Peyer's patch (tissue), 4 donors: Measurements from ENCODE around the gene ECHDC3.

Experiments used
- POLR2A ChIP-seq, 2 donors: fragments of 450-650 bp; IDR thresholded peaks; one replicate each; pipeline ENCODE4 v1.5.1; 2017; ENCODE audit warnings: antibody characterized with exemption in 2 of 2, mild to moderate bottlenecking in 2 of 2, moderate library complexity in 2 of 2
- TF ChIP-seq, protein P1 (sequence below), 6 experiments: fragments of 450-650 bp in 4 of 6; fragments of 200-600 bp in 2 of 6; sonication (generic) in 1 of 6; IDR thresholded peaks; one replicate each; pipeline ENCODE4 v1.5.1; 2017 to 2019; ENCODE audit warnings: antibody characterized with exemption in 6 of 6, mild to moderate bottlenecking in 3 of 6, moderate library complexity in 1 of 6

DNA sequence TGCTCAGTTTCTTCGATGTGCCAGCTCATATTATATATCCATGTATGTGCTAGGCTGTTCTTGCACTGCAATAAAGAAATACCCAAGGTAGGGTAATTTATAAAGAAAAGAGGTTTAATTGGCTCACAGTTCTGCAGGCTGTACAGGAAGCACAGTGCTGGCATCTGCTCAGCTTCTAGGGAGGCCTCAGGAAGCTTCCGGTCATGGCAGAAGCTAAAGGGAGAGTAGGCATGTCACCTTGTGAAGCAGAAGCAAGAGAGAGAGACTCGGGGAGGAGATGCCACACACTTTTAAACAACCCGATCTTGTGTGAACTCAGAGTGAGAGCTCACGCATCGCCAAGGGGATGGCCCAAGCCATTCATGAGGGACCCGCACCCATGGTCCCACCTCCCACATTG is 13.8 kb upstream of the ECHDC3 start:
- TF ChIP-seq, protein P1, sequence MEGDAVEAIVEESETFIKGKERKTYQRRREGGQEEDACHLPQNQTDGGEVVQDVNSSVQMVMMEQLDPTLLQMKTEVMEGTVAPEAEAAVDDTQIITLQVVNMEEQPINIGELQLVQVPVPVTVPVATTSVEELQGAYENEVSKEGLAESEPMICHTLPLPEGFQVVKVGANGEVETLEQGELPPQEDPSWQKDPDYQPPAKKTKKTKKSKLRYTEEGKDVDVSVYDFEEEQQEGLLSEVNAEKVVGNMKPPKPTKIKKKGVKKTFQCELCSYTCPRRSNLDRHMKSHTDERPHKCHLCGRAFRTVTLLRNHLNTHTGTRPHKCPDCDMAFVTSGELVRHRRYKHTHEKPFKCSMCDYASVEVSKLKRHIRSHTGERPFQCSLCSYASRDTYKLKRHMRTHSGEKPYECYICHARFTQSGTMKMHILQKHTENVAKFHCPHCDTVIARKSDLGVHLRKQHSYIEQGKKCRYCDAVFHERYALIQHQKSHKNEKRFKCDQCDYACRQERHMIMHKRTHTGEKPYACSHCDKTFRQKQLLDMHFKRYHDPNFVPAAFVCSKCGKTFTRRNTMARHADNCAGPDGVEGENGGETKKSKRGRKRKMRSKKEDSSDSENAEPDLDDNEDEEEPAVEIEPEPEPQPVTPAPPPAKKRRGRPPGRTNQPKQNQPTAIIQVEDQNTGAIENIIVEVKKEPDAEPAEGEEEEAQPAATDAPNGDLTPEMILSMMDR (IDR thresholded peaks at IDR 0.05): no peak
- TF ChIP-seq POLR2A (IDR thresholded peaks at IDR 0.05): no peak
